Ishikawa (cell line): ENCODE data around the gene TTC4.

Experiments
- CEBPB ChIP-seq: IDR thresholded peaks from 2 replicates; pipeline ENCODE4 v1.6.1; 2012
- CREB1 ChIP-seq: IDR thresholded peaks from 2 replicates; pipeline ENCODE4 v1.6.1; 2012; ENCODE audit warnings: low read depth
- EGR1 ChIP-seq: IDR thresholded peaks from 2 replicates; pipeline ENCODE4 v1.6.1; 2012
- EP300 ChIP-seq: IDR thresholded peaks from 2 replicates; pipeline ENCODE4 v1.6.1; 2012; ENCODE audit warnings: borderline replicate concordance
- FOXM1 ChIP-seq: IDR thresholded peaks from 2 replicates; pipeline ENCODE4 v1.6.1; 2012; ENCODE audit warnings: low read depth, borderline replicate concordance
- NFIC ChIP-seq: IDR thresholded peaks from 2 replicates; pipeline ENCODE4 v1.6.1; 2012
- RAD21 ChIP-seq: IDR thresholded peaks from 2 replicates; pipeline ENCODE4 v1.6.1; 2012; ENCODE audit warnings: low read depth
- TAF1 ChIP-seq: IDR thresholded peaks from 2 replicates; pipeline ENCODE4 v1.6.1; 2012; ENCODE audit warnings: low read depth, mild to moderate bottlenecking
- TCF12 ChIP-seq: IDR thresholded peaks from 2 replicates; pipeline ENCODE4 v1.6.1; 2012; ENCODE audit warnings: low read depth
- TEAD4 ChIP-seq: IDR thresholded peaks from 2 replicates; pipeline ENCODE4 v1.6.1; 2012
- YY1 ChIP-seq: IDR thresholded peaks from 2 replicates; pipeline ENCODE4 v1.6.1; 2012; ENCODE audit warnings: low read depth
- ZBTB7A ChIP-seq: IDR thresholded peaks from 2 replicates; pipeline ENCODE4 v1.6.1; 2012; ENCODE audit warnings: low read depth
- TF ChIP-seq, protein P1 (sequence below): IDR thresholded peaks from 2 replicates; pipeline ENCODE4 v1.6.1; 2012
- TF ChIP-seq, protein P2 (sequence below): IDR thresholded peaks from 2 replicates; pipeline ENCODE4 v1.6.1; 2012
- TF ChIP-seq, protein P3 (sequence below): IDR thresholded peaks from 2 replicates; pipeline ENCODE4 v1.6.1; 2012; ENCODE audit warnings: low read depth, mild to moderate bottlenecking

The TTC4 gene

DNA sequence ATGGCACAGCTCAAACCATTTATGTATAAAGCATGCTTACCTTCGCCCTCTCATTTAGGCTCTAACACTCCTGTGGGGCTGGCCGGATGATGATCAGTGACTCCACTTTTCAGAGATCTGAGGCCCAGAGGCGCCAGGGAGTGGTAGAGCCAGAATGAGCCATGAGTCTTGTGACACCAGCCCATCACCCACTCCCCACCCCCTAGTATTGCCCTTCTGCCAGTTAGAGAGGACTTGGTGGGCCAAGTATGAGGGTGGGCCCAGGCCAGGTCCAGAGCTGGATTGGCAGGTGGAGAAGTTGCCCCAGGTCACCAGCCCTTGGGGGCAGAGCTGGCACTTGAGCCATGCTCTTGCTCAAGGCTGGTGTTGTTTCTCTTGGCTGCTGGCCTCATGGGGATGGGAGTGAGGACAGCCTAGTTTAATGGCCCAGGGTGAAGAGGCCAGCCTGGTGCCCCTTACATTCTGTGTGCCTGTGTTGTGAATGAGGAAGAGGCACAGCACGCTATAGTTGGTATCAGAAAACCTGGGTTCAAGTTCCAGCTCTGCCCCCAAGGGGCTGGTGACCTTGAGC lies 30.2 kb upstream of the TTC4 start:
- TF ChIP-seq, protein P1, sequence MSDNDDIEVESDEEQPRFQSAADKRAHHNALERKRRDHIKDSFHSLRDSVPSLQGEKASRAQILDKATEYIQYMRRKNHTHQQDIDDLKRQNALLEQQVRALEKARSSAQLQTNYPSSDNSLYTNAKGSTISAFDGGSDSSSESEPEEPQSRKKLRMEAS, result no peak
- TF ChIP-seq RAD21, result no peak
- no peak for TF ChIP-seq TAF1
- TF ChIP-seq, protein P2, sequence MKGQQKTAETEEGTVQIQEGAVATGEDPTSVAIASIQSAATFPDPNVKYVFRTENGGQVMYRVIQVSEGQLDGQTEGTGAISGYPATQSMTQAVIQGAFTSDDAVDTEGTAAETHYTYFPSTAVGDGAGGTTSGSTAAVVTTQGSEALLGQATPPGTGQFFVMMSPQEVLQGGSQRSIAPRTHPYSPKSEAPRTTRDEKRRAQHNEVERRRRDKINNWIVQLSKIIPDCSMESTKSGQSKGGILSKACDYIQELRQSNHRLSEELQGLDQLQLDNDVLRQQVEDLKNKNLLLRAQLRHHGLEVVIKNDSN, result no peak
- no peak for TF ChIP-seq TCF12
- no peak for TF ChIP-seq CEBPB
- no peak for TF ChIP-seq FOXM1

DNA sequence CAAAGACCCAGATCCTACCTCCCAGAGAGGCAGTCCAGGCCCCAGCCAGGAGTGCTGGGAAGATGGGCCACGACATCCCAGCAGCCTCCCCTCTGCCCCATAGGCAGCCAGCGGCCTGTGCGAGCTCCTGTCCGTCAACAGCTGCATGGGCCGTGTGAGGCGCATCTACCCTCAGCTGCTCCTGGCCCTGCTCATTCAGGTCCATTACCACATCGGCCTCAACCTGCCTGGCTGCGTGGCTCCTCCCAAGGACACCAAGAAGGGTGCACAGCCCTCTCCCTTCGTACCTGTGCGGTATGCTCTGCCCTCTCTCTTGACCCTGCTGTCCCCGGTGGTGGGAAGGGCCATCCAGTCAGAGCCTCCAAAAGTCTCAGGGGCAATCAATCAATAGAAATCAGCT lies 29.5 kb upstream of the TTC4 start:
- TF ChIP-seq NFIC, result no peak
- no peak for TF ChIP-seq RAD21
- no peak for TF ChIP-seq CEBPB
- no peak for TF ChIP-seq EGR1
- TF ChIP-seq, protein P2, result no peak
- TF ChIP-seq TAF1, result no peak
- no peak for TF ChIP-seq CREB1
- TF ChIP-seq, protein P3, sequence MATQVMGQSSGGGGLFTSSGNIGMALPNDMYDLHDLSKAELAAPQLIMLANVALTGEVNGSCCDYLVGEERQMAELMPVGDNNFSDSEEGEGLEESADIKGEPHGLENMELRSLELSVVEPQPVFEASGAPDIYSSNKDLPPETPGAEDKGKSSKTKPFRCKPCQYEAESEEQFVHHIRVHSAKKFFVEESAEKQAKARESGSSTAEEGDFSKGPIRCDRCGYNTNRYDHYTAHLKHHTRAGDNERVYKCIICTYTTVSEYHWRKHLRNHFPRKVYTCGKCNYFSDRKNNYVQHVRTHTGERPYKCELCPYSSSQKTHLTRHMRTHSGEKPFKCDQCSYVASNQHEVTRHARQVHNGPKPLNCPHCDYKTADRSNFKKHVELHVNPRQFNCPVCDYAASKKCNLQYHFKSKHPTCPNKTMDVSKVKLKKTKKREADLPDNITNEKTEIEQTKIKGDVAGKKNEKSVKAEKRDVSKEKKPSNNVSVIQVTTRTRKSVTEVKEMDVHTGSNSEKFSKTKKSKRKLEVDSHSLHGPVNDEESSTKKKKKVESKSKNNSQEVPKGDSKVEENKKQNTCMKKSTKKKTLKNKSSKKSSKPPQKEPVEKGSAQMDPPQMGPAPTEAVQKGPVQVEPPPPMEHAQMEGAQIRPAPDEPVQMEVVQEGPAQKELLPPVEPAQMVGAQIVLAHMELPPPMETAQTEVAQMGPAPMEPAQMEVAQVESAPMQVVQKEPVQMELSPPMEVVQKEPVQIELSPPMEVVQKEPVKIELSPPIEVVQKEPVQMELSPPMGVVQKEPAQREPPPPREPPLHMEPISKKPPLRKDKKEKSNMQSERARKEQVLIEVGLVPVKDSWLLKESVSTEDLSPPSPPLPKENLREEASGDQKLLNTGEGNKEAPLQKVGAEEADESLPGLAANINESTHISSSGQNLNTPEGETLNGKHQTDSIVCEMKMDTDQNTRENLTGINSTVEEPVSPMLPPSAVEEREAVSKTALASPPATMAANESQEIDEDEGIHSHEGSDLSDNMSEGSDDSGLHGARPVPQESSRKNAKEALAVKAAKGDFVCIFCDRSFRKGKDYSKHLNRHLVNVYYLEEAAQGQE, result no peak
- no peak for TF ChIP-seq EP300
- no peak for TF ChIP-seq ZBTB7A
- no peak for TF ChIP-seq TEAD4
- TF ChIP-seq FOXM1, result no peak
- no peak for TF ChIP-seq YY1
- TF ChIP-seq, protein P1, result no peak
- TF ChIP-seq TCF12, result no peak

DNA sequence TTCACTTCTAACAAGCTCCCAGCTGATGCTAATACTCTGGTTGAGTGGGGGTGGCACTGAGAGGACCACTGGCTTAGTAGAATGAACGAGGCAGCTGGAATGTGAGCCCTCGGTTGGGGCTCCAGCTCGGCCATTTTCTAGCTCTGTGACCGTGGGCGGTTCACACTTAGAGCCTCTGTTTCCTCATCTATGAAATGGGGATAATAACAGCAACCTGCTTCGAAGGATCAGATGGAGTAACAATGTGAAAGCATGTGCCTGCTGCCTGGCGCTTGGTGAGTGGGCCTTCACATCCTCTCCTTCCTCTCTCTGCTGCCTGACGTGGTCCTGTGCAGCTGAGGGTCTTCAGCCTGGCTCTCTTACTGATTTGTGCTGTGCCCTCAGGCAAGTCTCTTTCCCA lies 20.9 kb upstream of the TTC4 start:
- no peak for TF ChIP-seq RAD21
- TF ChIP-seq TEAD4, result no peak
- TF ChIP-seq, protein P3, result no peak
- no peak for TF ChIP-seq TAF1
- TF ChIP-seq CREB1, result no peak
- no peak for TF ChIP-seq FOXM1
- TF ChIP-seq YY1, result no peak
- no peak for TF ChIP-seq CEBPB
- TF ChIP-seq TCF12, result no peak
- no peak for TF ChIP-seq EP300
- no peak for TF ChIP-seq NFIC
- TF ChIP-seq EGR1, result no peak

DNA sequence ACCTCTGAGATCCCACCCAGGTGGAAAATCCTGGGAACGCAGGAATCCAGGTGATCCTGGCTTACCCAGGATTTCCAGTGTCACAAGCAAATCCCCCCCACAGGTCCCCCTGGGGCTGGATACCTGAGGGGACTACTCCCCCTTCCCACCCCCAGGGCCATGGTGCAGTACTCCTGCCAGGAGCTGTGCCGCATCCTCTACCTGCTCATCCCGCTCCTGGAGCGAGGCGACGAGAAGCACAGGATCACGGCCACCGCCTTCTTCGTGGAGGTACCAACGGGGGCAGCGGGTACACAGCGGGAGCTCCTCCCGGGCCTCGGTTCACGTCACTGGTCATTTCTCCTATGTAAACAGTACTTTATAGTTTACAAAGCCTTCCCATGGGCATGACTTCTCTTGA lies 20.4 kb upstream of the TTC4 start:
- no peak for TF ChIP-seq TEAD4
- TF ChIP-seq TCF12, result no peak
- TF ChIP-seq, protein P3, result no peak
- TF ChIP-seq CEBPB, result no peak
- TF ChIP-seq EP300, result no peak
- no peak for TF ChIP-seq TAF1
- TF ChIP-seq ZBTB7A, result no peak
- TF ChIP-seq, protein P2, result no peak
- no peak for TF ChIP-seq YY1
- no peak for TF ChIP-seq FOXM1
- TF ChIP-seq, protein P1, result no peak
- TF ChIP-seq EGR1, result no peak
- no peak for TF ChIP-seq CREB1
- no peak for TF ChIP-seq NFIC
- no peak for TF ChIP-seq RAD21
